Neutrophil (primary cell): ENCODE measurements around the gene CCDC187.

Experiments
- H3K27ac ChIP-seq: fragments of 200-600 bp; sonication (generic); 2 replicates; pipeline ENCODE4 v1.5.1; 2016; ENCODE audit warnings: mild to moderate bottlenecking, moderate library complexity
- H3K27me3 ChIP-seq: fragments of 200-600 bp; sonication (generic); 2 replicates; pipeline ENCODE4 v1.6.0; 2016; ENCODE audit warnings: mild to moderate bottlenecking
- H3K36me3 ChIP-seq: fragments of 200-600 bp; sonication (generic); 2 replicates; pipeline ENCODE4 v1.5.1; 2017
- H3K4me1 ChIP-seq, 2 experiments: fragments of 200-600 bp in 1 of 2; sonication (generic) in 1 of 2; 1 replicate in 1 of 2; 2 replicates in 1 of 2; pipeline versions ENCODE4 v1.5.1 to v1.6.1; 2013 to 2016; ENCODE audit warnings: low read depth in 1 of 2, low read length in 1 of 2, mild to moderate bottlenecking in 1 of 2, moderate library complexity in 1 of 2; ENCODE audit not compliant: control insufficient read depth in 1 of 2, insufficient read depth in 1 of 2
- H3K4me3 ChIP-seq, 2 experiments: fragments of 200-600 bp in 1 of 2; sonication (generic) in 1 of 2; 1 replicate in 1 of 2; 2 replicates in 1 of 2; pipeline ENCODE4 v1.5.1; 2013 to 2016; ENCODE audit warnings: low read depth in 1 of 2, low read length in 1 of 2, mild to moderate bottlenecking in 1 of 2, moderate library complexity in 1 of 2
- H3K9me3 ChIP-seq: fragments of 200-600 bp; sonication (generic); 2 replicates; pipeline ENCODE4 v1.5.1; 2016
- CTCF ChIP-seq: fragments of 200-600 bp; sonication (generic); IDR thresholded peaks from 2 replicates; pipeline ENCODE4 v1.5.1; 2016; ENCODE audit warnings: antibody characterized with exemption

The CCDC187 gene

GRCh38 chr9:136299116-136299515 is 4.8 kb downstream of the CCDC187 start:
- H3K27ac ChIP-seq = no peak overlapping the region
- no peaks in the 10 kb centered on the region for H3K9me3 ChIP-seq
- H3K4me3 ChIP-seq = no peak overlapping the region
- no peaks in the 10 kb centered on the region for H3K27me3 ChIP-seq
- no peaks in the 10 kb centered on the region for H3K36me3 ChIP-seq
- H3K4me1 ChIP-seq = no peaks in the 10 kb centered on the region
- no peak for TF ChIP-seq CTCF

- Histone ChIP-seq H3K4me3 (no peak overlapping the region), H3K36me3 (no peaks in the 10 kb centered on the region), H3K9me3 (no peaks in the 10 kb centered on the region), H3K27ac (no peak overlapping the region), H3K4me1 (no peaks in the 10 kb centered on the region), H3K27me3 (no peaks in the 10 kb centered on the region)
- no peak for TF ChIP-seq CTCF
Measured at GRCh38 chr9:136297766-136298735, 5.8 kb downstream of the CCDC187 start.

GRCh38 chr9:136297016-136297691 is 6.7 kb downstream of the CCDC187 start:
- no peak for TF ChIP-seq CTCF
- no peaks in the 10 kb centered on the region for H3K27me3 ChIP-seq
- H3K4me3 ChIP-seq = no peak overlapping the region
- H3K9me3 ChIP-seq = no peaks in the 10 kb centered on the region
- no peaks in the 10 kb centered on the region for H3K4me1 ChIP-seq
- no peak overlapping the region for H3K27ac ChIP-seq
- H3K36me3 ChIP-seq = no peaks in the 10 kb centered on the region

- Histone ChIP-seq H3K9me3 (no peaks in the 10 kb centered on the region), H3K4me1 (no peaks in the 10 kb centered on the region), H3K4me3 (no peak overlapping the region), H3K36me3 (no peaks in the 10 kb centered on the region), H3K27ac (no peak overlapping the region), H3K27me3 (no peaks in the 10 kb centered on the region)
- TF ChIP-seq CTCF = no peak
Measured at GRCh38 chr9:136296434-136297015, 7.4 kb downstream of the CCDC187 start.

- TF ChIP-seq CTCF = no peak
- Histone ChIP-seq H3K27me3 (no peaks in the 10 kb centered on the region), H3K27ac (no peak overlapping the region)
Measured at GRCh38 chr9:136295542-136296433, 8.1 kb downstream of the CCDC187 start.

More at GRCh38 chr9:136295542-136296433, 8.1 kb downstream of the CCDC187 start:
- Histone ChIP-seq H3K4me3 (no peak overlapping the region), H3K4me1 (no peaks in the 10 kb centered on the region), H3K9me3 (no peaks in the 10 kb centered on the region), H3K36me3 (no peaks in the 10 kb centered on the region)
